ENCODE results near the gene AP4S1.
"Not testable (repeated sequence)": the region's sequence is repeated elsewhere in the genome, so short reads cannot be mapped to it uniquely, and the experiment has no call there.

The AP4S1 gene, protein sequence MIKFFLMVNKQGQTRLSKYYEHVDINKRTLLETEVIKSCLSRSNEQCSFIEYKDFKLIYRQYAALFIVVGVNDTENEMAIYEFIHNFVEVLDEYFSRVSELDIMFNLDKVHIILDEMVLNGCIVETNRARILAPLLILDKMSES

GRCh38 chr14:31025367-31026076 lies at the start of gene AP4S1:
Gene AP4S1 (plus strand): TSS chr14:31025649. CDS start chr14:31066197, 40,548 bp downstream.
- DNase-seq (ENCODE audit: low read depth, low spot score): peak; percentile 62

GRCh38 chr14:30977752-30978151 lies 47.7 kb upstream of the AP4S1 start:
- DNase-seq (ENCODE audit: low read depth, low spot score): no peak

DNA sequence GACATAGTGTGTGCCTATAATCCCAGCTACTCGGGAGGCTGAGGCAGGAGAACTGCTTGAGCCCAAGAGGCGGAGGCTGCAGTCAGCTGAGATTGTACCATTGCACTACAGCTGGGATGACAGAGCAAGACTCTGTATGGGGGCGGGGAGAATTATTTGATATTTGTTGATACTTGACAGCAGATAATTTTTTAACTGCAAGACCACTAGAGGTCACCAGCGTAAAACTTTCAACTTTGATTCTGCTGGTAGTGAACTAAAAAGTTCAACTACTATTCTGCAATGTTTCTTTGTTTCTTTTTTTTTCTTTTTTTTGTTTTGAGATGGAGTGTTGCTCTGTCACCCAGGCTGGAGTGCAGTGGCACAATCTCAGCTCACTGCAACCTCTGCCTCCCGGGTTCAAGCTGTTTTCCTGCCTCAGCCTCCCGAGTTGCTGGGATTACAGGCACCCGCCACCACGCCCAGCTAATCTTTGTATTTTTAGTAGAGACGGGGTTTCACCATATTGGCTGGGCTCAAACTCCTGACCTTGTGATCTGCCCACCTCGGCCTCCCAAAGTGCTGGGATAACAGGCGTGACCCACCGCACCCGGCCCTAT lies 45.2 kb upstream of the AP4S1 start:
- peak; percentile 27 for DNase-seq (ENCODE audit: low read depth, low spot score)

- DNase-seq (ENCODE audit: low read depth, low spot score): no peak
Measured at GRCh38 chr14:30980980-30981379, 44.5 kb upstream of the AP4S1 start.

GRCh38 chr14:30982533-30982932 lies 42.9 kb upstream of the AP4S1 start:
- no peak for DNase-seq (ENCODE audit: low read depth, low spot score)

GRCh38 chr14:30983858-30984257 lies 41.6 kb upstream of the AP4S1 start:
- DNase-seq (ENCODE audit: low read depth, low spot score): no peak

- no peak for DNase-seq (ENCODE audit: low read depth, low spot score)
Measured at GRCh38 chr14:30985796-30986195, 39.7 kb upstream of the AP4S1 start.

DNA sequence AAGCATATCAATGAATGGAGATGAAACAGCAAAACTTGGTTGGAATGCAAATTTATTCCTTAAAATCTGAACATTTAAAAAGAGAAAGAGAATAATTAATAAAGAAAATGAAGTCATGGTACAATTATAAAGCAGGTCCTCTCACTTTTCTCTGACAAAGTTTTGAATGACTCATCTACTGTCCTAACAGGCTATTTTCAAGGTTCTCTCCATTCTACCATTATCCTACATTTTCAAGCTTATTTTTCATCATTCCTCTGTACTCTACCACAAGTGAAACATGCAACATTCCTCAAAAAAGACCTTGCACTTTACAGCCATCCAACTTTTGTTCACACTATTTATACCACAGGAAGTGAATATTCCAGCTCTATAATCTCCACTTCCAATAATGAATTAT lies 36.9 kb upstream of the AP4S1 start:
- DNase-seq (ENCODE audit: low read depth, low spot score): no peak

DNA sequence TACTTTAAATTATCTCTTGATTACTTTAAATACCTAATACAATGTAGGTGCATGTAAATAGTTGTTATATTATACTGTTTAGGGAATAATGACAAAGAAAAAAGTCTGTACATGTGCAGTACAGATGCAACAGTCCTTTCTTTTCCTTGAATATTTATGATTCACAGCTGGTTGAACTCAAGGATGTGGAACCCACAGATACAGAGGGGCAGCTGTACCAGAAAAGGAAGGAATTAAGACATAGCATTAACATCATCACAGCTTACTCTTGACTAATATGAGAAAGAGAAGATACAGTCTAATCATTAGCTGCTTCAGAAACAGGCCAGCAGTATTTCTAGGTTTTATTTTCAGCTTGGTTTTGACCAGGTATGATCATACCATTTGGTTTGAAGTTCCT lies 34.7 kb upstream of the AP4S1 start:
- no peak for DNase-seq (ENCODE audit: low read depth, low spot score)

DNA sequence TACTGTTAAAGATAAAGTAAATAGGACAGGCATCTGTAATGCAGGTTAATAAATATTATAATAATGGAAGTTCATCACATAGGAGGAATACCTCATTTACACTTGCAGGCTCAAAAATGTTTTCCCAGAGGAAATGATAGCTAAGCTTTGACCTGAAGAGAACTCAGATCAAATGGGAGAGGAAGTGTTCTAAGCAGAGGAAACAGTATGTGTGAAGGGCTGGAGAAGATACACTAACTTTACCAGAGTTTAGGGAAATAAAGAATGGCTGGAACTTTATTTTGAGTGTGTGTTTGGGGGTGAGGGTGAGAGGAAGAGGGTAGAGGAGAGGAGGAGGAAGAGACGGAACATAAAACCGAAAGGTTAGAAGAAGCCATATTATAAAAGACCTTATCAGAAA lies 34.0 kb upstream of the AP4S1 start:
- DNase-seq (ENCODE audit: low read depth, low spot score): no peak

- DNase-seq (ENCODE audit: low read depth, low spot score): no peak
Measured at GRCh38 chr14:30993071-30993470, 32.4 kb upstream of the AP4S1 start.

- DNase-seq (ENCODE audit: low read depth, low spot score): no peak
Measured at GRCh38 chr14:30994681-30995620, 30.5 kb upstream of the AP4S1 start.

DNA sequence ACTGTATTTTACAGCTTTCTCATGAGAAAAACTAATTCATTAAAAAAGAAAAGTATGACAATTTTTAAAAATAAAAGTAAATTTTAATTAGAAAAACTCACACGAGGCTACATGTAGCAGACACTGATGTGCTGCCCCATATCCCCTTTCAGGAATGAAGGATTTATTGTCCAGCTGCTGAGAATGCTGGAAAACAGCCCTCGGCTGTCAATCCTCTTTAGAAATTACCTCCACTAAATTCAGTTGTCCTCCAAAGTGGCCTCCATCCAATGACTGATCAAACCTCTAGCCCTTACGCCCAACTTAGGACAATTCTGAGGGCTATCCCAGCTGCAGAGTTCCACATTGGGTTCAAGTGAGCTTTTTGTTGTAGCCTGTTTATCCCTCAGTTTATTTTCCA lies 29.8 kb upstream of the AP4S1 start:
- DNase-seq (ENCODE audit: low read depth, low spot score): no peak

- DNase-seq (ENCODE audit: low read depth, low spot score): peak; percentile 19
Measured at GRCh38 chr14:30996892-30997659, 28.4 kb upstream of the AP4S1 start.

DNA sequence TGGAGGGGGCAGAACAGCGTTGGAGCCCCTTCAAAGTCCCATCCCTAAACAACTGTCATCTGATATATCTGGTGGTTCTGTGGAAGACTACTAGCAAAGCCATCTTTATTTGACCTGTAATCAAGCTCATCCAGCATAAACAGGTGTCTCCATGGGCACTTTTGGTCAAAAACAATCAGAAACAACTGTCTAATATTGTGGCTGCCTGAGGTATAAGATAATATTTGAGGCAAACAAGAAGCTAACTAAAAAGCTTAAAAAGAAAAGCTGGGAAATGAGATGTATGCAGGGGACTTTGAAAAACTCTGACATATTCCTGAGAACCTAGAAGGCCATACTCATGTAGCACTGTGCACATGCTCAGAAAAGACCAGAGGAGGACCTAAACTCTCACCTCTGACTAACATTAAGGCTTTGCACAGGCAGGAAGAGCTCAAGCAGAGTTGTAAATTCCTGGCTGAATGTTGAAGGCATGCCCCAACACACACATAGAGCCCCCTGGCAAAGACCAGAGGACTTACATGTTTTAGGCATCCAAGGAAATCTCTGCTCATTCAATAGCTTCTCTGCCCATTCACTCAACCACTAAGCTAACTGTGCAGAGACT lies 27.2 kb upstream of the AP4S1 start:
- peak; percentile 41 for DNase-seq (ENCODE audit: low read depth, low spot score)

DNA sequence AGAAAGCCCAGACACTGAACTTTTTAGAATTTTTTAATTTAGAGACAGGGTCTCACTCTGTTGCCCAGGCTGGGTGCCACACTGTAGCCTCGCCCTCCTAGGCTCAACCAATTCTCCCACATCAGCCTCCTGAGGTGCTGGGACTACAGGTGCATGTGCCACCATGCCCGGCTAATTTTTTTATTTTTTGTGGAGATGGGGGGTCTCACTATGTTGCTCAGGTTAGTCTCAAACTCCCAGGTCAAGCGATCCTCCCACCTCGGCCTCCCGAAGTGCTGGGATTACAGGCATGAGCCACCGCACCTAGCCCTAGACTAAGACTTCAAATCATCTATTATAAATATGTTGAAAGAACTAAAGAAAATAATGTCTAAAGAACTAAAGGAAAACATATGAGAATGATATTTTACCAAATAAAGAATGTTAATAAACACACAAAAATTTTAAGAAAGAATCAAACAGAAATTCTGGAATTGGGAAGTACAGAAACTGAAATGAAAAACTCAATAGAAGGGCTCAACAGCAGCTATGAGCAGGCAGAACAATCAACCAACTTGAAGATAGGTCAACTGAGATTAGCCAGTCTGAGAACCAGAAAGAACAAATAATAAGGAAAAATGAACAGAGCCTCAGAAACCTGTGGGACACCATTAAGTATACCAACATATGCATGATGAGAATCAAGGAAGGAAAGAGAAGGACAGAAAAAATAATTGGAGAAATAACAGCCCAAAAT lies 26.2 kb upstream of the AP4S1 start:
- DNase-seq (ENCODE audit: low read depth, low spot score): no peak

GRCh38 chr14:31000629-31001338 lies 24.7 kb upstream of the AP4S1 start:
- DNase-seq (ENCODE audit: low read depth, low spot score): no peak

DNA sequence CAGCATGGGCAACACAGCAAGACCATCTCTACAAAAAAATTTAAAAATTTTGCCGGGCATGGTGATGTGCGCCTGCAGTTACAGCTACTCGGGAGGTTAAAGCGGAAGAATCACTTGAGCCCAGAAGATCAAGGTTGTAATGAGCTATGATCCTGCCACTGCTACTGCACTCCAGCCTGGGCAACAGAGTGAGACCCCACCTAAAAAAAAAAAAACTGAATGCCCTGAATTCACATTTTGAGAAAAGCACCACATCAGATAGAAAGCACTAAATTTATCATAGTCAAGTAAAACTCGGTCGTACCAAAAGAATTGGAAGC lies 24.1 kb upstream of the AP4S1 start:
- no peak for DNase-seq (ENCODE audit: low read depth, low spot score)

DNA sequence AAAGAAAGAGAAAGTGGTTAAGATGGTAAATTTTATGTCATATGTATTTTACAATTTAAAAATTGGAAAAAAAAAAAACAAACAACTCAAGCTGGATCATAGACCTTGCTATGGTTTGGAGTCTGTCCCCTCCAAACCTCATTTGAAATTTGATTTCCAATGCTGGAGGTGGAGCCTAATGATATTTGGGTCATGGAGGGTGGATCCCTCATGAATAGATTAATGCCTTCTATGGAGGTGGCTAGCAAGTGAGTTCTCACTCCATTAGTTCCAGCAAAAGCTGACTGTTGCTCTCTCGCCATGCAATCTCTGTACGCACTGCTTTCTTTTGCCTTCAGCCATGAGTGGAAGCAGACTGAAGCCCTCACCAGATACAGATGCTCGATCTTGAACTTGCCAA lies 22.2 kb upstream of the AP4S1 start:
- DNase-seq (ENCODE audit: low read depth, low spot score): no peak

DNA sequence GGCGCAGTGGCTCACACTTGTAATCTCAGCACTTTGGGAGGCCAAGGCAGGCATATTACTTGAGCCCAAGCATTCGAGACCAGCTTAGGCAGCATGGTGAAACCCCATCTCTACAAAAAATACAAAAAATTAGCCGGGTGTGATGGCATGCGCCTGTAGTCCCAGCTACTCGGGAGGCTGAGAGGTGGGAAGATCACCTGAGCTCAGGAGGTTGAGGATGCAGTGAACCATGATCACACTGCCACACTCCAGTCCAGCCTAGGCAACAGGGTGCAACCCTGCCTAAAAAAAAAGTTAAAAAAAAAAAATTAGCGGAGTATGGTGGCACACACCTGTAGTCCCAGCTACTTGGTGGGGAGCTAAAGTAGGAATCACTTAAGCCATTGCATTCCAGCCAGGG lies 21.4 kb upstream of the AP4S1 start:
- DNase-seq (ENCODE audit: low read depth, low spot score): not testable (repeated sequence)

Data from ELF-1 (cell line).